NCI-H526 (cell line): ENCODE measurements around the gene NUP107.
A peak's percentile ranks its signal among the peaks of the same experiment; 100 is the strongest.

Experiments
- DNase-seq, 2 experiments: peaks; one replicate each; lab custom pipeline; 2025; lab: John Stamatoyannopoulos, UW

NUP107 gene

DNA sequence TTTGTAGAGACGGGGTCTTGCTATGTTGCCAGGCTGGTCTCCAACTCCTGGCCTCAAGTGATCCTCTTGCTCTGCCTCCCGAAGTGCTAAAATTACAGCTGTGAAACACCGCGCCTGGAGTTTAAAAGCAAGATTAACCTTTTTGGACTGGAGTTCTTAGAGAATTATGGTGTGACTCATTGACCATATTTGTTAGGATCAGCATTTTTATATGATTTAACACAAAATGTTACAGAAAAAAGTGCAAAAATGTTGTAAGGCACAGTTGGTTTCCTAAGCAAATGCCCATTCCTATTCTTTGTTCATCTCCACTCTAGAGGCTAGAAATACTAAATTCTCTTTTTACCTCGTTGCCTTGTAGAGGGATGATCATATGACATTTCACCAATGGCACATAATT is 86.8 kb downstream of the NUP107 start:
- DNase-seq: no peak

DNA sequence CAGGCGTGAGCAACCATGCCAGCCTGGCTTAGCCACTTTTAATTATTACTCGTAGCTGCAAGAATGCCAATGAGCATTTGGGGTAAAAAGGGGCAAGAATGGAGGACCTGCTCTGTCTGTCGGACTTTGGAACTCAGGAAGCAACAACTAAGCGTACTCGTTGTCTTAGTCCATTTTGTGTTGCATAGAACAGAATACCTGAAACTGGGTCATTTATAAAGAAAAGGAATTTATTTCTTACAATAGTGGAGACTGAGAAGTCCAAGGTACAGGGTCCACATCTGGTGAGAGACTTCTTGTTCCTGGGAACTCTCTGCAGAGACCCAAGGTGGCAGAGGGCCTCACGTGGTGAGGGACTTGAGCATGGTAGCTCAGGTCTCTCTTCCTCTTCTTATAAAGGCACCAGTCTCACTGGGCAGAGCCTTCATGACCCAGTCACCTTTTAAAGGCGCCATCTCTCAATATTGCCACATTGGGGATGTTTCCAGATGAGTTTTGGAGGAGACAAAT is 88.4 kb downstream of the NUP107 start:
- no peak for DNase-seq

DNA sequence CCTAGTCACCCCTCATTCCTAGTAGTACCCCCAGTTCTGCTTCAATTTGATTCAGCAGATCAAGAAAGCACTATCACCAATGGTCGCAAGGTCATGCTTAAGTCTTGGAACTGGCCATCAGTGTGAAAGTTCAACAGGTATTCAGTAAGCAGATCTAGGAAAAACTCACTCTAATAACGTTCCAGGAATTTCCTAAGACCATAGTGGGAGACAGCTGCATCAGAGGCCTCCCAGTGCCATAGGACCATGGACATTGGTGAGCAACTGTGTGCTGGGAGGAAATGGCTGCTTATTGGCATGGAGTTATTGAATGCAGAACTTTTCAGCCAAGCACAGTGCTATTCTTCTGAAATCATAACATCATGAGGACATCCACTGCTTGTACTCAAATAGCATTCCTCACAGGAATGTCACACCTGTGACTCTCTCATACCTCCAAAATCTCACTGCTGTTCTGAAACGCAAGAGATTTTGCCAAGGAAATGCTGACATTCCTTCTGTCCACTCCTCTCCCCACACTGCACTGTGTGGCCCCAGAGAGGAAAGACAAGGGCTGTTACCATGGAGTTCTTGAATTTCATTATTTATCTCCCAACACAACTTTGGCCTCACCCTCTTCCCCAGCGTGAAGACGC is 90.3 kb downstream of the NUP107 start:
- no peak for DNase-seq

DNA sequence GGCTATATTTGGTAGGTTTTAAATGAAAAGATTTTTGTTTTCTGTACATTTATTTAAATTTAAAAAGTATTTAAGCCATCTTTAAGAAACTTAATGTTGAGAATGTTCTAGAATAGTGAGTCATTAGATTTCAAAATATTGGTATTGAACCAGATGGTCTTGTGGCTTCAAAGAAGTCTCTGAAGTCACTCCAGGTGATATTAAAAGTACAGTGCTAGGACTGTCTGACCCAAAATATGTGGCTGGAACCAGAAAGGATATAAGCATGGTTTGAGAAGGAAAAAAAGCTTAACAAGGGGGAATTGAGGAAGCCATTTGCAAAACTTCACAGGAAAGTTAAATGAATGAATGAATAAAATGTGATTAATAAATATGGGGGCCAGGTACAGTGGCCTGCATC is 92.5 kb downstream of the NUP107 start:
- DNase-seq: no peak

DNA sequence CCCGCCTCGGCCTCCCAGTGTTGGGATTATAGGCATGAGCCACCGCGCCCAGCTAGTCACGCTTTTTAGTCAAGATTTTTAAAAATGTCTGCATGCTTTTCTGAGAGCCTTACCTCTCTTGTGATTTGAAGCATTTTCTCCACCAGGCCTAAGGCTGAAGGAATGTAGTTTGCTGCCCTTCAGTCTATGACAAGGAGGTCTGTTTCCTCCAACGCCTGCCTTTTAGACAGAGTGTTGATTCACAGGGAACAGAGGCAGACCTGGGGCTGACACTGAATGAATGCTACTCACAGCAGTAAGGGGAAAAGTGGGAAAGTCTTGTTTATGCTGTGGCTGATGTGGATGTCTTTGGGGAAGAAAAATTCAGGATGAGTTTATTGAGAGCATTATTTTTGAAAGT is 94.0 kb downstream of the NUP107 start:
- no peak for DNase-seq

DNA sequence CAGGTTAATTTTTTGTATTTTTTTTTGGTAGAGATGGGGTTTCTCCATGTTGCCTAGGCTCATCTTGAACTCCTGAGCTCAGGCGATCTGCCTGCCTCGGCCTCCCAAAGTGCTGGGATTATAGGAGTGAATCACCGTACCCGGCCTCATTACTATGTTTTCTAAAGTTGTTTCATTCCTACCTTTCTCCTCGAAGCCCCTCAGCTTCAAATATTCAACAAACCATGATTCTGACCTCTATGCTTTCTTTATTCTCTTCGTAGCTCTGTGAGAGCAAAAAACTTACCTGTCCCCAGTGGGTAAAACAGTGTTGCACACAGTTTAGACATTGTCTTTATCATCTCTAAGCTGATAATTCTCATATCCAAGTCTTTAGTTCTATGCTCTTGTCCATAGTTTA is 95.0 kb downstream of the NUP107 start:
- no peak for DNase-seq

DNA sequence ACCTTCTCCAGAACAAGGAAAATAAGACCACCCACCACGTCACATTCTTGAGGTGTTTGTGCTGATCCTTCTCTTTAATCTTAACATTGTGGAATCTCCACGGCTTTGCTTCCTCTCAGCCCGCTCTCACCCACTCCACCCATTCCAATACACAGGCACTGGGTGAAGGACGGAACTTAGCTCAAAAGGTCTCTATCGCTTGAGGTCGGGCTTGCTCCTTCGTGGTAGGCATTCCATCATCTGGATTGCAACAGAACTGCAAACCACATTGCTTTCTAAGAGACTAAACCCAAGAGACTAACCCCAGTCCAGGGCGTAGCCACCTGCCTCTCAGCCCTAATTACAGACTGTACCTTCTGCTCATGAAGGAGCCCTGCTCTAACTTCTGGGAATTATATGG is 97.2 kb downstream of the NUP107 start:
- DNase-seq: no peak

DNA sequence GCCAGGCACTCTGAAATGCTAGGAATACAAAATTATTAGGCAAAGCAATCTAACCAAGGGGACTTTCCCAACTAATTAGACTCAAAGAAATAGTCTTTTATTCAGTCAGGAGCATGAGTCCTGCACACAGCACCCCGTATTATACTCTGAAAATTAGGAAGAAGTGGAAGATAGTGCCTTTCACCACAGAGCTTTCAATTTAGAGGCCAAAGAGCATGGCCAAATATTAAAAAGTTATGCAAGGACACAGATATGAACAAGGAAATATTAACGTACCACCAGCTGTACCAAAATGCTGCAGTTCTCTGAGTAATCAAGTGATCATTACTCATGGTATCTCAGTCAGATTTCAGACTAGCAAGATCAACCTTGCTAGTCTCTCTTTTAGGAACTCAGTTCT is 98.6 kb downstream of the NUP107 start:
- no peak for DNase-seq

DNA sequence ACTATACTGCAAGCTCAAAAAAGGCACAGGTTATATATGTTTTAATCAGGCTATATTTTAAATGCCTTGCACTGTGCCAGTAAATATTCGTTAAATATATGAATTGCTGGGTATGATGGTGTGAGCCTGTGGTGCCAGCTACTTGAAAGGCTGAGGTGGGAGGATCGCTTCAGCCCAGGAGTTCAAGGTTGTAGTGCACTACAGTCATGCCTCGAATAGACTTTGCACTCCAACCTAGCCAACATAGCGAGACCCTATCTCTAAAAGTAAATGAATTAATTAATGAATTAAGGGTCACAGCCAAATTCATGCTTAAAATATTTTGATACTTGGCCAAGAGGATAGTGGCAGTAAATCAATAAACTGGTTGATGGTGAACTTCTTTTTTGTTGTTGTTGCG is 99.0 kb downstream of the NUP107 start:
- no peak for DNase-seq

DNA sequence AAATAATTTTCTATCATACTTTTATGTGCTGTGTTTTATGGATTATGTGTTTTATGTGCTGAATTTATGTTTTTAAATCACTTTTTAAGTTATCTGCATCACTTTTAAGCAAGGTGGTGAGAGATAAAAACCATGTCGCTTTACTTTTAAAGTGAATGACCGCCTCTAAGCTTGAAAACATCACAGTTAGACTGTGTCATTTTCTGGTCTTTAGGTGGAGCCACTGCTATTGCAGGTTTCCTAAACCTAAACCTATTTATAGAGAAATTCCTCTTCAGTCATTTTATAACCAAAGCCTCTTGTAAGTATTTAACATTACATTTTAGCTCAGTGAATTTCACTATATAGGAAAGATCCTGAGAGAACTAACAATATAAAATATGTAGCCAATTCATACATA is 100.2 kb downstream of the NUP107 start:
- DNase-seq: no peak

DNA sequence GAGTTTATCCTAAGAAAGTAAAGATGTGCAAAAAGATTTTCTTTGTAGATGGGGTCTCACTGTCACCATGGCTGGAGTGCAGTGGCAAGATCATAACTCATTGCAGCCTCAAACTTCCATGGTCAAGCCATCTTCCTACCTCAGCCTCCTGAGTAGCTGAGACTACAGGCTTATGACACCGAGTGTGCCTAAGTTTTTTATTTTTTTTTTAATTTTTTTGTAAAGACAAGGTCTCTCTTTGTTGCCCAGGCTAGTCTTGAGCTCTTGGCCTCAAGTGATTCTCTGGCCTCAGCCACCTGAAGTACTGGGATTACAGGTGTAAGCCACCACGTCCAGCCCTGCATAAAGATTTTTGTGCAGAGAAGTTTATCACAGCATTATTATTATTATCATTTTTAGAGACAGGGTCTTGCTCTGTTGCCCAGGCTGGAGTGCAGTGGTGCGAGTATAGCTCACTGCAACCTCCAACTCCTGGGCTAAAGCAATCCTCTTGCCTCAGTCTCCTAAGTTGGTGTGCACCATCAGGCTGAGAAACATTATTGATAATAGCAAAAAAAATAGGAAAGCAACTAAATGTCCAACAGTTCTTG is 101.9 kb downstream of the NUP107 start:
- DNase-seq: no peak

DNA sequence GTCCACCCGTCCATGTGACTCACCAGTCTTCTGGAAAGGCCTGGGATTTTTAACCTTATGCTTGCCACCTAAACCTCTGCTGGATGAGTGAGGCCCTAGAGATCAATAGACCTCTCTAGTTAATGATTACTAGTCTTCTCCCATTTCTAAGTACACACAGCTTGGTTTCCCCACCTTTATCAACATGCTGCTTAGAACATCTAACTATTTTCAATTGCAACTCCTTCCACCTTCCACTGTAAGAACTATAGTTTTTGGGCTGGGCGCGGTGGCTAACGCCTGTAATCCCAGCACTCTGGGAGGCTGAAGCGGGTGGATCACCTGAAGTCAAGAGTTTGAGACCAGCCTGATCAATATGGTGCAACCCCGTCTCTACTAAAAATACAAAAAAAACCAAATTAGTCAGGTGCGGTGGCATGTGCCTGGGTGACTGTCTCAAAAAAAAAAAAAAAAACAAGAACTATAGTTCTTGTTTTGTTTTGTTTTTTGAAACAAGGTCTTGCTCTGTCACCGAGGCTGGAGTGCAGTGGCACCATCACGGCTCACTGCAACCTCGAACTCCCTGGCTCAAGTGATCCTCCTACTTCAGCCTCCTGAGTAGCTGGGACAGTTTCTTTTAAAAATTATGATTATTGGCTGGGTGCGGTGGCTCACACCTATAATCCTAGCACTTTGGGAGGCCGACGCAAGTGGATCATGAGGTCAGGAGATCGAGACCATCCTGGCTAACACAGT is 102.5 kb downstream of the NUP107 start:
- DNase-seq: no peak

DNA sequence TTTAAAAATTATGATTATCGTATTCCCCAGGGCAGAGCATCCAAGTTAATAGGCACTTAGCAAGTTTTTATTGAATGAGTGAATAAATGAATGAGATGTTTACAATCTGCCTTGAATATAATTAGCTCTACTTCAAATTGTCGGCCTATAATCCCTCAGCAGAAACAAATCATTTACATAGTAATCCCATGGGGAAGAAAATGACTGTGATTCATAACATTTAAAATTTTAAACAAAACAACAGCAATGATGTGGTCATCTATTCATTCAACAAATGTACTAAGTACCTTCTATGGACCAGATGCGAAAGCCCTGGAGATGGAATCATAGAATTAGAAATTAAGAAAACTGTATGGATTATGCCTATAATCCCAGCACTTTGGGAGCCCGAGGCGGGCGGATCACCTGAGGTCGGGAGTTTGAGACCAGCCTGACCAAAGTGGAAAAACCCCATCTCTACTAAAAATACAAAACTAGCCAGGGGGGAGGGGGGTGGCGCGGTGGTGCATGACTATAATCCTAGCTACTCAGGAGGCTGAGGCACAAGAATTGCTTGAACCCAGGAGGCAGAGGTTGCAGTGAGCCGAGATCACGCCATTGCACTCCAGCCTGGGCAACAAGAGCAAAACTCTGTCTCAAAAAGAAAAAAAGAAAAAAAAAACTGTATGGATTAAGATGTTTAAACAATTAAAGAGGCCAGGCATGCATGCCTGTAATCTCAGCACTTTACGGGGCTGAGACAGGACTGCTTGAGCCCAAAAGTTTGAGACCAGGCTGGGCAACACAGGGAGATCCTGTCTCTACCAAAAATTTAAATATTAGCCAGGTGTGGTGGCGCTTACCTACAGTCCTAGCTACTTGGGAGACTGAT is 103.5 kb downstream of the NUP107 start:
- DNase-seq: no peak

DNA sequence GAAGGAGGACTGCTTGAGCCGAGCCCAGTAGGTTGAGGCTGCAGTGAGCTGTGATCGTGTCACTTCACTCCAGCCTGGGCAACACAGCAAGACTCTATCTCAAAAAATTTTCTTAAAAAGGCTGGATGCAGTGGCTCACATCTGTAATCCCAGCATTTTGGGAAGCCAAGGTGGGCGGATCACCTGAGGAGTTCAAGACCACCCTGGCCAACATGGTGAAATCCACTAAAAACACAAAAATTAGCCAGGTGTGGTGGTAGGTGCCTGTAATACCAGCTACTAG is 104.1 kb downstream of the NUP107 start:
- DNase-seq: no peak

DNA sequence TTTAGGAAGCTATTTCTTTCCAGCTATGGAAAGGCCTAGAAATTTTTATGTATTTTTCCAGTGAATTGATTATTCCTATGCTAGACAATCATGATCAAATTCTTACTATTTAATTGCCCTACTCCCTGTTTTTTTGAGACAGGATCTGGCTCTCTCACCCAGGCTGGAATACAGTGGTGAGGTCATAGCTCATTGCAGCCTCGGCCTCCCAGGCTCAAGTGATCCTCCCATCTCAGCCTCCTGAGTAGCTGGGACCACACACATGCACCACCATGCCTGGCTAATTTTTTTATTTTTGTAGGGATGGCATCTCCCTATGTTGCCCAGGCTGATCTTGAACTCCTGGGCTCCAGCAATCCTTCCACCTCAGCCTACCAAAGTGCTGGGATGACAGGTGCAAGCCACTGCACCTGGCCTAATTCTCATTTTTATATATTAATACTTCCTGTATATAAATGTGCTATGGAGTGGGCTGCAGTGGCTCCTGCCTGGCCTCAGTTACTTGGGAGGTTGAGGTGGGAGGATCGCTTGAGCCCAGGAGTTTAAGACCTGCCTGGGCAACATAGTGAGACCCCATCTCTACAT is 105.2 kb downstream of the NUP107 start:
- no peak for DNase-seq

DNA sequence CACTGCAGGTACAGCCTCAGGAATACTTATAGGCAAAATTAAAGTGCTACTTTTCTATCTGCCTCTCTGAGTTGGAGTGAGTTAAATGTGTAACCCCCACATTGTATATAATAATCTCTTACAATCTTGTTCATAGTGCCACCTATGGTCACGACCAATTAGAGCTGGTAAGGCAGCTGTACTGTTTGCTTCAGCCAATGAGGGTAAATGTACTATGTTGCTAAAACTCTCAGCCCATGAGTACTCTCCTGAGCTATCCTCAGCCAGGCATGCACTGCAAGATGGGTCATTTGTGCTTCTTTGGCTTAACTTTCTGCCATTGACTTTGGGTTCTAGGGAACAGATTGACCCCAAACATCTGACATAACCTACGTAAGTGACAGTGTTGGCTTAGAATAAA is 106.2 kb downstream of the NUP107 start:
- peak in 1 of 2 experiments; percentile 28 for DNase-seq

DNA sequence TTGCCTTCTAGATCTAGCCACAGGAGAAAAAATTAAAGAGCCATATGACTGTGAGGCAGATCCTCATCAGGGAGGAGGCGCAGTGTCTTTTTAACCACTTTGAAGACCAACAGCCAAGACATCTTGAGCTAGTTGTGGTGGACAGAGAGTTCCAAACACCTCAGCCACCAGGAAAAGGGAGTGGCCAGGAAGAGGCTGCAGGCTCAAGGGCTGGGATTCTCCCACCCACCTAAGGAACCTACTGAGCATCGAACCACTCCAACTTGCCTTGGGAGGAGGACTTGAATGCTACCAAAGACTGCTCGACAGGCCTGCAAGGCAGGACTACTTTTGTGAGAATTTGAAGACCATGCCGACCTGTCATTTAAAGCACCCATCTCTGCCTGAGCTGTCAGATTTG is 106.7 kb downstream of the NUP107 start:
- DNase-seq: no peak

DNA sequence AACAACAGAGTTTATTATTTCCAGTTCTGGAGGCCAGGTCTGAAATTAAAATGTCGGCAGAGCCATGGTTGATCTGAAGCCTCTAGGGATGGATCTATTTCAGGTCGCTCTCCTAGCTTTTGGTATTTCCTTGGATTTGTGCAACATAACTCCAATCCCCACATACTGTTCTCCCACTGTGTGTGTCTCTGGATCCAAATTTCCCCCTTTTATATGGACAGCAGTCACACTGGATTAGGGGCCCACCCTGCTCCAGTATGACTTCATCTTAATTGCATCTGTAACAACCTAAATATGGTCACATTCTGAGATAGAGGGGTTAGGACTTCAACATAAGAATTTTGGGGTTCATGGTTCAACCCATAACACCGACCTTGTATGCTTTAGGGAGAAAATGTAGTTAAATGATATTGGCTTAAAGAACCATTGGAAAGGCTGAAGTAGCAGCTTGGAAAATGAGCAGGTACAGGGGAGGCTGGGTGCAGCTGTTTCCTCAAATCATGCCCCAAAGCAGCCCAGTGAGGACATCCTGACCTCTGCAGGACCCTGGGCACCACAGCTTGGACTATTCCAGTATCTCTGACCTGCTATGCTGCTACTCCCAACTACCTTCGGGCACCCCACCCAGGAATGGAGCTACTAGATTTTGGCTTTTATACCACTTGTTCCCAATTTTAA is 107.3 kb downstream of the NUP107 start:
- DNase-seq: no peak

DNA sequence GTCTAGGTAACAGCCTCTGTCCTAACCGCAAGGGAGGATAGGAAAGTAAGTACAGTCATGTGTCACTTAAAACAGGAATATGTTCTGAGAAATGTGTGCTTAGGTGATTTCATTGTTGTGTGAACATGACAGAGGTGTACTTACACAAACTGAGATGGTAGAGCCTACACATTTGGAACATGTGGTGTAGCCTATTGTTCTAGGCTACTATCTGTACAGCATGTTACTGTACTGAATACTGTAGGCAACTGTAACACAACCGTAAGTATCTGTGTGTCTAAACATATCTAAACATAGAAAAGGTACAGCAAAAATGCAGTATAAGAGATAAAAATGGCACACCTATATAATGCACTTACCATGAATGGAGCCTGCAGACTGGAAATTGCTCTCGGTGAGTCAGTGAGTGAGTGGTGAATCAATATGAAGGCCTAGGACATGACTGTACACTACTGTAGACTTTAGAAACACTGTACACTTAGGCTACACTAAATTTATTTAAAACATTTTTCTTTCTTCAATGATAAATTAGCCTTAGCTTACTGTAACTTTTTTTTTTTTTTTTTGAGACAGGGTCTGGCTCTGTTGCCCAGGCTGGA is 108.0 kb downstream of the NUP107 start:
- DNase-seq: no peak
